HepG2 (cell line): ENCODE data around the gene ATG7. TPM values are rescaled to one million over a fixed set of nuclear protein-coding genes. Genes with fewer than 3 reads are reported as not detected.

ENCODE experiments used
- ATAC-seq: fragments of 200-7000 bp; cut with Tn5 transposase; 3 replicates; pipeline ENCODE4 v1.9.1; 2020; ENCODE audit warnings: mild to moderate bottlenecking, moderate library complexity
- BruUV-seq: library from RNA; stranded (reverse); fragments of 400-500 nt; replicated peaks from 2 replicates; lab custom pipeline; 2021; lab: Mats Ljungman, UMichigan
- CTCF ChIA-PET: fragments of 300-600 bp; formaldehyde crosslinking; extraction: SDS; loops from one replicate; lab custom pipeline; 2021; ENCODE audit warnings: low total read pairs, inconsistent platforms, low intra/inter-chr PET ratio; lab: Yijun Ruan, JAX
- POLR2A ChIA-PET: fragments of 350-600 bp; sonication (Branson Sonifier 250); formaldehyde crosslinking; loops from one replicate; lab custom pipeline; 2020; ENCODE audit warnings: antibody characterized with exemption, inconsistent platforms; lab: Yijun Ruan, JAX
- DNase-seq: peaks from one replicate; pipeline ENCODE4 v3.0.0-alpha.2; 2015; ENCODE audit warnings: low spot score
- FAIRE-seq: peaks from 3 replicates; lab custom pipeline; 2011; peaks lifted over from hg19 to GRCh38; lab: Jason Lieb, UNC
- H2AFZ ChIP-seq: one replicate; pipeline ENCODE4 v1.6.1; 2011; ENCODE audit warnings: low read length, inconsistent platforms
- H3K27ac ChIP-seq: fragments of 300-600 bp; 3 replicates; pipeline ENCODE4 v1.8.0; 2011; ENCODE audit warnings: mixed run types, mild to moderate bottlenecking, mixed read lengths, low read length, inconsistent platforms; ENCODE audit not compliant: insufficient read depth; ENCODE audit errors: extremely low read length
- H3K27me3 ChIP-seq, 2 experiments: fragments of 200-600 bp in 1 of 2; 2 replicates in 1 of 2; 3 replicates in 1 of 2; pipeline versions ENCODE4 v1.6.0 to v1.8.0; 2011; ENCODE audit warnings: low read length in 2 of 2, mild to moderate bottlenecking in 2 of 2, moderate library complexity in 2 of 2, inconsistent platforms in 1 of 2; ENCODE audit not compliant: insufficient read depth in 2 of 2, control insufficient read depth in 1 of 2
- H3K36me3 ChIP-seq, 2 experiments: fragments of 200-600 bp in 1 of 2; replicated peaks in 1 of 2; 2 replicates in 1 of 2; 3 replicates in 1 of 2; pipeline versions ENCODE4 v1.5.1 to v1.8.0; 2011; ENCODE audit warnings: low read length in 2 of 2, inconsistent platforms in 1 of 2; ENCODE audit not compliant: insufficient read depth in 2 of 2, control insufficient read depth in 1 of 2
- H3K4me1 ChIP-seq: 2 replicates; pipeline ENCODE4 v1.5.1; 2012; ENCODE audit warnings: low read length, inconsistent platforms; ENCODE audit not compliant: insufficient read depth
- H3K4me2 ChIP-seq: 2 replicates; pipeline ENCODE4 v1.6.0; 2011; ENCODE audit warnings: low read depth, low read length, inconsistent platforms
- H3K4me3 ChIP-seq, 3 experiments: fragments of 200-600 bp in 1 of 3; sonication (generic), shearing (Covaris generic) in 1 of 3; replicated peaks in 1 of 3; 2 replicates each; pipeline ENCODE4 v1.5.1; 2011 to 2016; ENCODE audit warnings: low read length in 3 of 3, inconsistent platforms in 2 of 3, low read depth in 2 of 3, mild to moderate bottlenecking in 2 of 3, control low read depth in 1 of 3, mixed read lengths in 1 of 3; ENCODE audit not compliant: insufficient read depth in 1 of 3
- H3K79me2 ChIP-seq: one replicate; pipeline ENCODE4 v1.6.1; 2011; ENCODE audit warnings: low read length, inconsistent platforms; ENCODE audit not compliant: insufficient read depth
- H3K9ac ChIP-seq: 2 replicates; pipeline ENCODE4 v1.6.0; 2011; ENCODE audit warnings: mild to moderate bottlenecking, low read depth, low read length, inconsistent platforms; ENCODE audit not compliant: insufficient read depth
- H3K9me3 ChIP-seq: 2 replicates; pipeline ENCODE4 v1.5.1; 2012; ENCODE audit warnings: mild to moderate bottlenecking, low read length
- H4K20me1 ChIP-seq: 2 replicates; pipeline ENCODE4 v1.6.0; 2011; ENCODE audit warnings: inconsistent platforms, mild to moderate bottlenecking, low read length, moderate library complexity; ENCODE audit not compliant: insufficient read depth
- EP300 ChIP-seq, 3 experiments: sonication (generic) in 1 of 3; formaldehyde crosslinking in 1 of 3; IDR thresholded peaks; 2 replicates each; pipeline versions ENCODE4 v1.5.1 to v1.6.1; 2011 to 2020; ENCODE audit warnings: low read depth in 2 of 3, low read length in 2 of 3, borderline replicate concordance in 1 of 3, improper control_type of control experiment in 1 of 3, mild to moderate bottlenecking in 1 of 3, missing genetic modification reagents in 1 of 3, moderate library complexity in 1 of 3
- MAFF ChIP-seq: IDR thresholded peaks from 2 replicates; pipeline ENCODE4 v1.6.1; 2011; ENCODE audit warnings: low read depth, low read length, improper control_type of control experiment
- MAFK ChIP-seq, 2 experiments: IDR thresholded peaks in 1 of 2; conservative IDR thresholded peaks in 1 of 2; 2 replicates each; pipeline ENCODE4 v1.6.1; 2011; ENCODE audit warnings: improper control_type of control experiment in 2 of 2, low read length in 2 of 2
- ZNF121 ChIP-seq: sonication (generic); formaldehyde crosslinking; IDR thresholded peaks from 2 replicates; pipeline ENCODE4 v1.5.0; 2020; ENCODE audit warnings: mild to moderate bottlenecking, missing genetic modification reagents
- WGBS: methylation state at CpG from one replicate; pipeline ENCODE4 v1.1.6; 2017; ENCODE audit warnings: low lambda C conversion rate; 5-methylcytosine and 5-hydroxymethylcytosine counted together
- in situ Hi-C: cut with HindIII; loops from 2 replicates; pipeline ENCODE4 v1.10.0; 2017; ENCODE audit warnings: low pct_unique_long_range_greater_than_20kb; ENCODE audit not compliant: extremely low pct_ligation_motif_present
- intact Hi-C: fragments of 100-400 bp; cut with micrococcal nuclease; formaldehyde crosslinking; loops from one replicate; pipeline ENCODE4 v1.10.0; 2022; ENCODE audit not compliant: unreplicated experiment
- polyA plus RNA-seq, 8 experiments: library from polyadenylated mRNA; depleted of rRNA in 3 of 8; stranded (reverse) in 7 of 8; unstranded in 1 of 8; fragments of >200 nt; fragmentation: Illumina TruSeq in 4 of 8; extraction: Trizol in 4 of 8; gene quantifications; 2 replicates each; pipeline versions ENCODE4 v1.2.1 to v1.2.3, GENCODE V29; 2011 to 2016; ENCODE audit warnings: low read depth in 4 of 8, missing spikeins in 1 of 8, mixed read lengths in 1 of 8; ENCODE audit not compliant: insufficient read depth in 1 of 8
- total RNA-seq, 5 experiments: library from RNA; depleted of rRNA; stranded (reverse); fragments of >200 nt; fragmentation: Illumina TruSeq; extraction: Trizol; gene quantifications; 2 replicates each; pipeline ENCODE4 v1.2.3, GENCODE V29; 2016; ENCODE audit warnings: low read depth in 1 of 5
- TF ChIP-seq, protein P1 (sequence below): sonication (generic); formaldehyde crosslinking; conservative IDR thresholded peaks from 2 replicates; pipeline ENCODE4 v1.8.1; 2023; ENCODE audit warnings: missing genetic modification reagents
- TF ChIP-seq, protein P2 (sequence below), 2 experiments: IDR thresholded peaks; 2 replicates each; pipeline ENCODE4 v1.6.1; 2011 to 2012; ENCODE audit warnings: low read length in 2 of 2, borderline replicate concordance in 1 of 2, low read depth in 1 of 2, mild to moderate bottlenecking in 1 of 2, moderate library complexity in 1 of 2
- TF ChIP-seq, protein P3 (sequence below): sonication (generic); formaldehyde crosslinking; IDR thresholded peaks from 2 replicates; pipeline ENCODE4 v1.8.1; 2023; ENCODE audit warnings: mild to moderate bottlenecking, missing genetic modification reagents

Gene ATG7
- total and polyA plus RNA-seq, 2 of the 13 experiments (the other 11 are each of a cell fraction or from before 2014, with no cell fraction given): 7.8 to 22.1 TPM

DNA sequence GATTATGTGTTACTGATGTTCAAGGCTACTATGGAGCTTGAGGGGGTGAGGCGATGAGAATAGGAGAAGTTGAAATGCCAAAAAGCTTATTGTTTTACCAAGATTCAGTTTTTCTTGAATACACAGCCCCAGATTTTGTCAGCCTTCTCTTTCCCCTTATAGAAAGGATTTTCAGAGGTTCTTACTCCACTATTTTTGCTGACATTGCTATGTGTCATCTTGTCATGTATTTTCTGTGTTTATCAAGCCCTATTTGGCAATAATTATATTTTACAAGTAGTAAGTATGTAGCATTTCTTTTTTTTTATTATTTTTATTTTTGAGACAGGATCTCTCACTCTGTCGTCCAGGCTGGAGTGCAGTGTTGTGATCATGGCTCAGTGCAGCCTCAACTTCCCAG lies 133.1 kb downstream of the ATG7 start:
- FAIRE-seq (no peak), ATAC-seq (no peak), DNase-seq (no peak)
- Histone ChIP-seq H3K27me3 (no peaks in the 10 kb centered on the region), H3K9me3 (peaks cover 17% of the 10 kb centered on the region), H2AFZ (no peak overlapping the region), H3K36me3 (no peaks in the 10 kb centered on the region), H4K20me1 (no peaks in the 10 kb centered on the region), H3K4me1 (no peaks in the 10 kb centered on the region), H3K9ac (no peak overlapping the region), H3K4me2 (no peak overlapping the region), H3K79me2 (no peaks in the 10 kb centered on the region), H3K27ac (no peak overlapping the region), H3K4me3 (no peak overlapping the region)
- in situ Hi-C loops: no loop called here
- ChIA-PET POLR2A (no interaction called here), CTCF (no interaction called here)
- intact Hi-C loops: no loop called here
- 98% methylated on average over 2 of the region's 2 CpGs for WGBS
- TF ChIP-seq ZNF121 (CRISPR knock-in tag): no peak
- peak; percentile 57; the same call in 1 of the 2 replicates for TF ChIP-seq MAFF
- TF ChIP-seq, protein P1, sequence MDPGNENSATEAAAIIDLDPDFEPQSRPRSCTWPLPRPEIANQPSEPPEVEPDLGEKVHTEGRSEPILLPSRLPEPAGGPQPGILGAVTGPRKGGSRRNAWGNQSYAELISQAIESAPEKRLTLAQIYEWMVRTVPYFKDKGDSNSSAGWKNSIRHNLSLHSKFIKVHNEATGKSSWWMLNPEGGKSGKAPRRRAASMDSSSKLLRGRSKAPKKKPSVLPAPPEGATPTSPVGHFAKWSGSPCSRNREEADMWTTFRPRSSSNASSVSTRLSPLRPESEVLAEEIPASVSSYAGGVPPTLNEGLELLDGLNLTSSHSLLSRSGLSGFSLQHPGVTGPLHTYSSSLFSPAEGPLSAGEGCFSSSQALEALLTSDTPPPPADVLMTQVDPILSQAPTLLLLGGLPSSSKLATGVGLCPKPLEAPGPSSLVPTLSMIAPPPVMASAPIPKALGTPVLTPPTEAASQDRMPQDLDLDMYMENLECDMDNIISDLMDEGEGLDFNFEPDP (CRISPR knock-in tag): no peak
- TF ChIP-seq, protein P2, sequence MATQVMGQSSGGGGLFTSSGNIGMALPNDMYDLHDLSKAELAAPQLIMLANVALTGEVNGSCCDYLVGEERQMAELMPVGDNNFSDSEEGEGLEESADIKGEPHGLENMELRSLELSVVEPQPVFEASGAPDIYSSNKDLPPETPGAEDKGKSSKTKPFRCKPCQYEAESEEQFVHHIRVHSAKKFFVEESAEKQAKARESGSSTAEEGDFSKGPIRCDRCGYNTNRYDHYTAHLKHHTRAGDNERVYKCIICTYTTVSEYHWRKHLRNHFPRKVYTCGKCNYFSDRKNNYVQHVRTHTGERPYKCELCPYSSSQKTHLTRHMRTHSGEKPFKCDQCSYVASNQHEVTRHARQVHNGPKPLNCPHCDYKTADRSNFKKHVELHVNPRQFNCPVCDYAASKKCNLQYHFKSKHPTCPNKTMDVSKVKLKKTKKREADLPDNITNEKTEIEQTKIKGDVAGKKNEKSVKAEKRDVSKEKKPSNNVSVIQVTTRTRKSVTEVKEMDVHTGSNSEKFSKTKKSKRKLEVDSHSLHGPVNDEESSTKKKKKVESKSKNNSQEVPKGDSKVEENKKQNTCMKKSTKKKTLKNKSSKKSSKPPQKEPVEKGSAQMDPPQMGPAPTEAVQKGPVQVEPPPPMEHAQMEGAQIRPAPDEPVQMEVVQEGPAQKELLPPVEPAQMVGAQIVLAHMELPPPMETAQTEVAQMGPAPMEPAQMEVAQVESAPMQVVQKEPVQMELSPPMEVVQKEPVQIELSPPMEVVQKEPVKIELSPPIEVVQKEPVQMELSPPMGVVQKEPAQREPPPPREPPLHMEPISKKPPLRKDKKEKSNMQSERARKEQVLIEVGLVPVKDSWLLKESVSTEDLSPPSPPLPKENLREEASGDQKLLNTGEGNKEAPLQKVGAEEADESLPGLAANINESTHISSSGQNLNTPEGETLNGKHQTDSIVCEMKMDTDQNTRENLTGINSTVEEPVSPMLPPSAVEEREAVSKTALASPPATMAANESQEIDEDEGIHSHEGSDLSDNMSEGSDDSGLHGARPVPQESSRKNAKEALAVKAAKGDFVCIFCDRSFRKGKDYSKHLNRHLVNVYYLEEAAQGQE (IDR thresholded peaks at IDR 0.05; ENCODE audit: borderline replicate concordance in 1 of 2, low read depth in 1 of 2, low read length in 2 of 2): no peak
- TF ChIP-seq, protein P3, sequence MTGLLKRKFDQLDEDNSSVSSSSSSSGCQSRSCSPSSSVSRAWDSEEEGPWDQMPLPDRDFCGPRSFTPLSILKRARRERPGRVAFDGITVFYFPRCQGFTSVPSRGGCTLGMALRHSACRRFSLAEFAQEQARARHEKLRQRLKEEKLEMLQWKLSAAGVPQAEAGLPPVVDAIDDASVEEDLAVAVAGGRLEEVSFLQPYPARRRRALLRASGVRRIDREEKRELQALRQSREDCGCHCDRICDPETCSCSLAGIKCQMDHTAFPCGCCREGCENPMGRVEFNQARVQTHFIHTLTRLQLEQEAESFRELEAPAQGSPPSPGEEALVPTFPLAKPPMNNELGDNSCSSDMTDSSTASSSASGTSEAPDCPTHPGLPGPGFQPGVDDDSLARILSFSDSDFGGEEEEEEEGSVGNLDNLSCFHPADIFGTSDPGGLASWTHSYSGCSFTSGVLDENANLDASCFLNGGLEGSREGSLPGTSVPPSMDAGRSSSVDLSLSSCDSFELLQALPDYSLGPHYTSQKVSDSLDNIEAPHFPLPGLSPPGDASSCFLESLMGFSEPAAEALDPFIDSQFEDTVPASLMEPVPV (CRISPR knock-in tag): no peak
- no peak for TF ChIP-seq EP300 (IDR thresholded peaks at IDR 0.05; ENCODE audit: low read depth in 2 of 2, low read length in 2 of 2)
- TF ChIP-seq EP300 (CRISPR knock-in tag; IDR thresholded peaks at IDR 0.05; ENCODE audit: borderline replicate concordance): no peak
- TF ChIP-seq MAFK (conservative IDR thresholded peaks at IDR 0.05 in 1 of 2, IDR thresholded peaks at IDR 0.05 in 1 of 2; ENCODE audit: low read length in 2 of 2): peak; percentile 49 to 79
- no TSS peak for BruUV-seq
